Stimulated activated CD8-positive, alpha-beta memory T cell treated with anti-CD3 and anti-CD28 coated beads, Interleukin-12 subunit alpha, Interleukin-12 subunit beta, amount 100 ng/mL, for 4 hours (primary cell): ENCODE results near the gene STKLD1.

Experiments used
- DNase-seq: peaks from one replicate; pipeline ENCODE4 v3.0.0-alpha.2; 2020; ENCODE audit warnings: low read depth

Gene STKLD1

DNA sequence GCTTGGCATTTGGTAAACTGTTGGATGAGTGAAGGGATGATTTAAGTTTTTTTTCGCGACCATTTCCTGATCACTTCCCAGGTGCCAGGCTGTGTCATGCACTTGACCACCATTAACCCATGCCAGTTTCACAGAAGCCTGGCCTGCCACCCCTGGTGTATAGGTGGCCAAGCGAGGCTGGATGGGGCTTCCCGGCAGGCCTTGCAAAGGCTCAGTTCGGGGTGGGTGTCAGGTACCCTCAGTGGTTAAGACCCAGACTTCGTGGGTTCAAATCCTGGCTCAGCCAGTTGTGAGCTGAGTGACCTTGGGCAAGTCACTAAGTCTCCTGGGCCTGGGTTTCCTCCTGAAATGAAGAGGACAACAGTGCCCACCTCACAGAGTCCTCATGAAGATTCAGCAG is 30.6 kb upstream of the STKLD1 start:
- no peak for DNase-seq

- DNase-seq, result no peak
Observed at GRCh38 chr9:133346021-133346785, 30.0 kb upstream of the STKLD1 start.

GRCh38 chr9:133347515-133347984 is 28.6 kb upstream of the STKLD1 start:
- no peak for DNase-seq

GRCh38 chr9:133347985-133348717 is 28.0 kb upstream of the STKLD1 start, which contains the start of the genes MED22 and RPL7A:
Gene MED22 (minus strand): TSS chr9:133348131. CDS start chr9:133346662, 1,469 bp downstream.
Gene RPL7A (plus strand): TSS chr9:133348218. CDS start chr9:133348244, 26 bp downstream.
- DNase-seq, result peak; percentile 82

- DNase-seq, result no peak
Observed at GRCh38 chr9:133348718-133349573, 27.2 kb upstream of the STKLD1 start.

GRCh38 chr9:133349965-133350616 is 26.1 kb upstream of the STKLD1 start:
- DNase-seq, result no peak

GRCh38 chr9:133351526-133351907 is 24.6 kb upstream of the STKLD1 start:
- no peak for DNase-seq

- DNase-seq, result no peak
Observed at GRCh38 chr9:133351908-133352634, 24.1 kb upstream of the STKLD1 start.

- DNase-seq, result no peak
Observed at GRCh38 chr9:133352635-133353340, 23.4 kb upstream of the STKLD1 start.

GRCh38 chr9:133353548-133353947 is 22.6 kb upstream of the STKLD1 start:
- no peak for DNase-seq

DNA sequence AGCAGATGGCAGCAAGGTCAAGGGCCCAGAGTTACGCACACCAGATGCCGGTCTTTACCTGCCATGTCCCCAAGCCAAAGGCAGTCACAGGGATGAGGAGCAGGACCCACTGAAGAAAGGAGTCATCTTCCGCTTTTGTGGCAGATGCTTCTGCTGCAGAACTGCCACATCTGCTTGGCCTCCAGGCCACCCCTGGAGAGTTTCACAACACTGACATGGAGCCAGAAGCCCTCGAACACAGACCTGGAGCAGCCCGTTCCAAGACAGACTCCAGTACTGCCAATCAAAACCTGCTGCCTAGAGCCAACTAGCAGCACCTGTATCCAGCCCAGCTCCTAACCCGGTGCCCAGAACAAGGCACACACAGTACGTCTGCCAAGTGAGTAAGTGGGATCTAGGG is 21.4 kb upstream of the STKLD1 start:
- no peak for DNase-seq

- no peak for DNase-seq
Observed at GRCh38 chr9:133355881-133356357, 20.2 kb upstream of the STKLD1 start.

DNA sequence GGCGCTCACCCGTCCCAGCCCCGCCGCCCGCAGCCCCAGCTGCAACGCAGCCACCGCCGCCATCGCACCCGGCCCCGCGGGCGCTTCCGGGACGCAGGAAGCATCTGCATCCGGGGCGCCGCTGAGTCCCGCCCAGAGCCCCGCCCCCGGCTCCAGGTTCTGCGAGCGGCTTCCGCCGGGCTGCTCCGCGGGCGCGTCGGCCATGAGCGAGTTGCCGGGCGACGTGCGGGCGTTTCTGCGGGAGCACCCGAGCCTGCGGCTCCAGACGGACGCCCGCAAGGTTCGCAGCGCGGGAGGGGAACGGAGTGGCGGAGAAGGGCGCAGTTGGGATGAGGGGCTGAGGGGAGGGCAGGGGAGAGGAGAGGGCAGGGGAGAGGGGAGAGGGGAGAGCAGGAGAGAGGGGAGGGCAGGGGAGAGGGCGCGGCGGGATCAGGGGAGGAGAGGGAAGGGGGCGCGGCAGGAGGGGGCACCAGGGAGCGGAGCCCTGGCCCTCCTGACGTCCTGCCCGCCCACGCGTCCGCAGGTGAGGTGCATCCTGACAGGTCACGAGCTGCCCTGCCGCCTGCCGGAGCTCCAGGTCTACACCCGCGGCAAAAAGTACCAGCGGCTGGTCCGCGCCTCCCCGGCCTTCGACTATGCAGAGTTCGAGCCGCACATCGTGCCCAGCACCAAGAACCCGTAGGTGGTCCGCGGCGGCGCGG is 19.6 kb upstream of the STKLD1 start, which contains the start of the genes SURF1 and SURF2:
Gene SURF1, minus strand, starts transcription at position 97 of the 701 bp plus-strand sequence. Its CDS starts 34 bp downstream, at position 63.
Gene SURF2, plus strand, starts transcription at position 160 of the 701 bp plus-strand sequence. Its CDS starts 43 bp downstream, at position 203.
- DNase-seq, result peak; percentile 80

DNA sequence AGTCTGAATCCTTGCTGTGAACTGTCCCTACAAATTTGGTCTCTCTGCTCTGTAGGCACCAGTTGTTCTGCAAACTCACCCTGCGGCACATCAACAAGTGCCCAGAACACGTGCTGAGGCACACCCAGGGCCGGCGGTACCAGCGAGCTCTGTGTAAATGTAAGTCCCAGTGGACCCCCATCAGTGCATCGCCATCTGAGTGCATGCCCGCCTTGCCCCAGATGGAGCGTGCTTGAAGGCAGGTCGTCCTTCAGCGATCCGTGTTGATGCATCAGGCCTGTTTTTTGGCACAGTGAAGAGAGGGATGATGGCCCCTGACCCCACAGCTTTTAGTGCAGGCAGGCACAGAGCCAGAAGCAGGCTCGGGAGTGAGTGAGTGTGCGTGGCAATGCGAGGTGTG is 18.5 kb upstream of the STKLD1 start:
- DNase-seq, result no peak

- no peak for DNase-seq
Observed at GRCh38 chr9:133359399-133360175, 16.6 kb upstream of the STKLD1 start.

GRCh38 chr9:133360400-133361393 is 15.5 kb upstream of the STKLD1 start:
- DNase-seq, result no peak

DNA sequence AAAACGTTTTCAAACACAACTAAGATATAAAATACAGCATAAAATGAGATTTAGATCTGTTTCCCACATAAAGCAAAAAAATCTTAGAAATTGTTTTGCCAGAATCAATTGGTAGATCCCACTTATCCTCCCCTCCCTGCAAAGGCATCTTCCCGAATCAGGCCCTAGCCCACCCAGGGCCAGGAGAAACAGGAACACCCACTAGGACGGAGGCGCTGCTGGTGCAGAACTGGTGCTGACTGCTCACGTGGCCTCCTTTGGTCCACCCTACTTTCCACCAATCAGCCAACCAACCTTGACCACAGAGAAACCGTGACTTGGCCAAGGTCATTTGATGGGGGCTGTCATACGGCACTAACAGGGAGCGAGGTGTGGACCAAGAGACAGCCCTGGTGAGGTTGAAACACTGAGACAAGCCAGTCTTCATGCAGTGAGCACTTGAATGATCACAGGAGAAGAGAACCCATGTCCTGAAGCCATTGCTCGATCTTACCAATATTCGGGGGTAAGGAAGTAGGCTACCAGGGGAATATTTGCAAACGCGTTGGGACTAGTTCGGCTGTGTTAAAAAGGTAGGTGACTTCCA is 14.6 kb upstream of the STKLD1 start:
- no peak for DNase-seq
